Measurements from ENCODE around the gene AK9. TPM values are rescaled to one million over a fixed set of nuclear protein-coding genes. Genes with fewer than 3 reads are reported as not detected.

AK9 gene
- polyA plus RNA-seq, 1 of the 3 experiments (the other 2 are of a cell fraction): 0.76 TPM

DNA sequence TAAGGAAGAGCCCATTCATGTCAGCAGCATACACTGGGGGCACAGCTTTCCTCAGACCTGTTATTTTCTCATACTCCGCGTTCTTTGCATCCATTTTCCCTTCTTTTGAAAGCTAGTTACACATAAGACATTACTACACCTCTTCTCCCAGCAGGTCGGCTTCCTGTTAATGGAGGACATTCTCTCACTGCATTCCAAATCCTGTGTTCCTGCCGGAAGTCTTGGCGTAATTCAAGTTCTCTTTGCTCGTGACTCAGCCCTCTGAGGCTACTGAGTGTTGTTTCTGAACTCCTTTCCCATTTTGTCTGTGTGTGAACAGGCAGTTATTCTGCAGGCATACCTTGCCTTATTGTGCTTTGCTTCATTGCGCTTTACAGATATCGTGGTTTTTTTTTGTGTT lies 110.5 kb downstream of the AK9 start:
- DNase-seq: no peak
- H3K36me3 ChIP-seq (replicated peaks in 1 of 2; ENCODE audit: control insufficient read depth in 1 of 2, insufficient read depth in 2 of 2, low read length in 1 of 2): no peaks in the 10 kb centered on the region
- no peak overlapping the region for H3K27ac ChIP-seq (ENCODE audit: low read depth in 2 of 2, low read length in 1 of 2)
- H3K27me3 ChIP-seq (ENCODE audit: insufficient read depth): no peaks in the 10 kb centered on the region
- WGBS (ENCODE audit: low lambda C conversion rate): 60% methylated on average over 8 of the region's 8 CpGs
- H3K9ac ChIP-seq: no peak overlapping the region
- H3K4me3 ChIP-seq (ENCODE audit: low read depth in 2 of 2, low read length in 1 of 2): no peak overlapping the region
- H4K20me1 ChIP-seq (ENCODE audit: insufficient read depth): no peaks in the 10 kb centered on the region
- H3F3A ChIP-seq (replicated peaks; ENCODE audit: insufficient read depth): no peaks in the 10 kb centered on the region
- POLR2A ChIA-PET: no interaction called here
- no peak overlapping the region for H3K4me2 ChIP-seq
- no peaks in the 10 kb centered on the region for H3K9me2 ChIP-seq
- H3K4me1 ChIP-seq (ENCODE audit: control insufficient read depth in 1 of 2, insufficient read depth in 2 of 2, low read depth in 1 of 2, low read length in 1 of 2): no peaks in the 10 kb centered on the region
- TF ChIP-seq, protein P1, sequence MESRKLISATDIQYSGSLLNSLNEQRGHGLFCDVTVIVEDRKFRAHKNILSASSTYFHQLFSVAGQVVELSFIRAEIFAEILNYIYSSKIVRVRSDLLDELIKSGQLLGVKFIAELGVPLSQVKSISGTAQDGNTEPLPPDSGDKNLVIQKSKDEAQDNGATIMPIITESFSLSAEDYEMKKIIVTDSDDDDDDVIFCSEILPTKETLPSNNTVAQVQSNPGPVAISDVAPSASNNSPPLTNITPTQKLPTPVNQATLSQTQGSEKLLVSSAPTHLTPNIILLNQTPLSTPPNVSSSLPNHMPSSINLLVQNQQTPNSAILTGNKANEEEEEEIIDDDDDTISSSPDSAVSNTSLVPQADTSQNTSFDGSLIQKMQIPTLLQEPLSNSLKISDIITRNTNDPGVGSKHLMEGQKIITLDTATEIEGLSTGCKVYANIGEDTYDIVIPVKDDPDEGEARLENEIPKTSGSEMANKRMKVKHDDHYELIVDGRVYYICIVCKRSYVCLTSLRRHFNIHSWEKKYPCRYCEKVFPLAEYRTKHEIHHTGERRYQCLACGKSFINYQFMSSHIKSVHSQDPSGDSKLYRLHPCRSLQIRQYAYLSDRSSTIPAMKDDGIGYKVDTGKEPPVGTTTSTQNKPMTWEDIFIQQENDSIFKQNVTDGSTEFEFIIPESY (IDR thresholded peaks at IDR 0.05; ENCODE audit: borderline replicate concordance, low read depth): no peak
- TF ChIP-seq RCOR1 (IDR thresholded peaks at IDR 0.05; ENCODE audit: low read length): no peak
- TF ChIP-seq FOXJ3 (CRISPR knock-in tag; IDR thresholded peaks at IDR 0.05): no peak
- TF ChIP-seq TEAD4 (IDR thresholded peaks at IDR 0.05; ENCODE audit: borderline replicate concordance, insufficient read depth): no peak
- no peak for TF ChIP-seq GABPA (IDR thresholded peaks at IDR 0.05; ENCODE audit: low read depth)
- no peak for TF ChIP-seq TAF1 (IDR thresholded peaks at IDR 0.05; ENCODE audit: borderline replicate concordance, low read depth, low read length)
- no peak for TF ChIP-seq RFX5 (IDR thresholded peaks at IDR 0.05; ENCODE audit: low read length)
- no peak for TF ChIP-seq YY1 (IDR thresholded peaks at IDR 0.05; ENCODE audit: low read depth)
- no peak for TF ChIP-seq MXI1 (IDR thresholded peaks at IDR 0.05; ENCODE audit: low read depth, low read length)
- TF ChIP-seq, protein P2, sequence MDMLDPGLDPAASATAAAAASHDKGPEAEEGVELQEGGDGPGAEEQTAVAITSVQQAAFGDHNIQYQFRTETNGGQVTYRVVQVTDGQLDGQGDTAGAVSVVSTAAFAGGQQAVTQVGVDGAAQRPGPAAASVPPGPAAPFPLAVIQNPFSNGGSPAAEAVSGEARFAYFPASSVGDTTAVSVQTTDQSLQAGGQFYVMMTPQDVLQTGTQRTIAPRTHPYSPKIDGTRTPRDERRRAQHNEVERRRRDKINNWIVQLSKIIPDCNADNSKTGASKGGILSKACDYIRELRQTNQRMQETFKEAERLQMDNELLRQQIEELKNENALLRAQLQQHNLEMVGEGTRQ (IDR thresholded peaks at IDR 0.05; ENCODE audit: borderline replicate concordance, low read depth, low read length): no peak
- no peak for TF ChIP-seq GATA2 (CRISPR knock-in tag; IDR thresholded peaks at IDR 0.05)
- H3K9me3 ChIP-seq: no peaks in the 10 kb centered on the region
- H2AFZ ChIP-seq (ENCODE audit: low read depth): no peak overlapping the region
- no peaks in the 10 kb centered on the region for H3K79me2 ChIP-seq (ENCODE audit: insufficient read depth)
- CTCF ChIA-PET: no interaction called here

DNA sequence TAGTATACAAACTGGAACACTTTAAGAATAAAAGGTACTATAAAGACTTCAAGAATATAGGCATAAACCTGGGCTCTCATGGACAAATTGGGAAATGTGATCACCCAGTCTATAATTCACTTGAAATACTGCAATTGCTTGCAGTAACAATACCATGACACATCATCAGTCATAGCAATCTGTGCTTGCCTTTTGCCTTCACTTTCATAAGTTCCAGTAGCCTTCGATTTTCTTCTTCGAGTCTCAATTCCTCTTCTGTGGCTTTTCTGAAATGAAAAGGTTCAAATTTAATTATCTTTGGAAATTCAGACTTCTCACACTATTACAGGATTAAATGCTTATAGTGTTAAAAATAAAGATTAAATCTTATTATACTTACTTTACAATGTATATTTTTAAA lies 111.6 kb downstream of the AK9 start:
- H3K4me3 ChIP-seq (ENCODE audit: low read depth in 2 of 2, low read length in 1 of 2): no peak overlapping the region
- H3K79me2 ChIP-seq (ENCODE audit: insufficient read depth): no peaks in the 10 kb centered on the region
- POLR2A ChIA-PET: no interaction called here
- no peaks in the 10 kb centered on the region for H3F3A ChIP-seq (replicated peaks; ENCODE audit: insufficient read depth)
- CTCF ChIA-PET: no interaction called here
- H3K36me3 ChIP-seq (replicated peaks in 1 of 2; ENCODE audit: control insufficient read depth in 1 of 2, insufficient read depth in 2 of 2, low read length in 1 of 2): no peaks in the 10 kb centered on the region
- H3K27ac ChIP-seq (ENCODE audit: low read depth in 2 of 2, low read length in 1 of 2): no peak overlapping the region
- no peak overlapping the region for H3K9ac ChIP-seq
- no peak for DNase-seq
- H3K4me2 ChIP-seq: no peak overlapping the region
- H3K9me3 ChIP-seq: no peaks in the 10 kb centered on the region
- no peaks in the 10 kb centered on the region for H4K20me1 ChIP-seq (ENCODE audit: insufficient read depth)
- no peaks in the 10 kb centered on the region for H3K4me1 ChIP-seq (ENCODE audit: control insufficient read depth in 1 of 2, insufficient read depth in 2 of 2, low read depth in 1 of 2, low read length in 1 of 2)
- no peaks in the 10 kb centered on the region for H3K9me2 ChIP-seq
- no peaks in the 10 kb centered on the region for H3K27me3 ChIP-seq (ENCODE audit: insufficient read depth)
- 52% methylated on average over 2 of the region's 2 CpGs for WGBS (ENCODE audit: low lambda C conversion rate)
- no peak overlapping the region for H2AFZ ChIP-seq (ENCODE audit: low read depth)
- TF ChIP-seq TCF12 (IDR thresholded peaks at IDR 0.05) (no peak), POLR2AphosphoS5 (IDR thresholded peaks at IDR 0.05; ENCODE audit: low read depth, low read length) (no peak), YY1 (IDR thresholded peaks at IDR 0.05; ENCODE audit: low read depth) (no peak), RCOR1 (IDR thresholded peaks at IDR 0.05; ENCODE audit: low read length) (no peak), RAD21 (IDR thresholded peaks at IDR 0.05; ENCODE audit: low read length) (no peak), NFIC (IDR thresholded peaks at IDR 0.05; ENCODE audit: borderline replicate concordance) (no peak), CHD2 (IDR thresholded peaks at IDR 0.05; ENCODE audit: low read length, partially characterized antibody) (no peak), JUND (IDR thresholded peaks at IDR 0.05) (no peak), MXI1 (IDR thresholded peaks at IDR 0.05; ENCODE audit: low read depth, low read length) (no peak), FOXJ3 (CRISPR knock-in tag; IDR thresholded peaks at IDR 0.05) (no peak)
- TF ChIP-seq, protein P3, sequence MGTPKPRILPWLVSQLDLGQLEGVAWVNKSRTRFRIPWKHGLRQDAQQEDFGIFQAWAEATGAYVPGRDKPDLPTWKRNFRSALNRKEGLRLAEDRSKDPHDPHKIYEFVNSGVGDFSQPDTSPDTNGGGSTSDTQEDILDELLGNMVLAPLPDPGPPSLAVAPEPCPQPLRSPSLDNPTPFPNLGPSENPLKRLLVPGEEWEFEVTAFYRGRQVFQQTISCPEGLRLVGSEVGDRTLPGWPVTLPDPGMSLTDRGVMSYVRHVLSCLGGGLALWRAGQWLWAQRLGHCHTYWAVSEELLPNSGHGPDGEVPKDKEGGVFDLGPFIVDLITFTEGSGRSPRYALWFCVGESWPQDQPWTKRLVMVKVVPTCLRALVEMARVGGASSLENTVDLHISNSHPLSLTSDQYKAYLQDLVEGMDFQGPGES (IDR thresholded peaks at IDR 0.05; ENCODE audit: low read depth, low read length): no peak
- TF ChIP-seq, protein P4, sequence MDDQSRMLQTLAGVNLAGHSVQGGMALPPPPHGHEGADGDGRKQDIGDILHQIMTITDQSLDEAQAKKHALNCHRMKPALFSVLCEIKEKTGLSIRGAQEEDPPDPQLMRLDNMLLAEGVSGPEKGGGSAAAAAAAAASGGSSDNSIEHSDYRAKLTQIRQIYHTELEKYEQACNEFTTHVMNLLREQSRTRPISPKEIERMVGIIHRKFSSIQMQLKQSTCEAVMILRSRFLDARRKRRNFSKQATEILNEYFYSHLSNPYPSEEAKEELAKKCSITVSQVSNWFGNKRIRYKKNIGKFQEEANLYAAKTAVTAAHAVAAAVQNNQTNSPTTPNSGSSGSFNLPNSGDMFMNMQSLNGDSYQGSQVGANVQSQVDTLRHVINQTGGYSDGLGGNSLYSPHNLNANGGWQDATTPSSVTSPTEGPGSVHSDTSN (IDR thresholded peaks at IDR 0.05): no peak
- TF ChIP-seq, protein P1 (IDR thresholded peaks at IDR 0.05; ENCODE audit: borderline replicate concordance, low read depth): no peak
- TF ChIP-seq, protein P5, sequence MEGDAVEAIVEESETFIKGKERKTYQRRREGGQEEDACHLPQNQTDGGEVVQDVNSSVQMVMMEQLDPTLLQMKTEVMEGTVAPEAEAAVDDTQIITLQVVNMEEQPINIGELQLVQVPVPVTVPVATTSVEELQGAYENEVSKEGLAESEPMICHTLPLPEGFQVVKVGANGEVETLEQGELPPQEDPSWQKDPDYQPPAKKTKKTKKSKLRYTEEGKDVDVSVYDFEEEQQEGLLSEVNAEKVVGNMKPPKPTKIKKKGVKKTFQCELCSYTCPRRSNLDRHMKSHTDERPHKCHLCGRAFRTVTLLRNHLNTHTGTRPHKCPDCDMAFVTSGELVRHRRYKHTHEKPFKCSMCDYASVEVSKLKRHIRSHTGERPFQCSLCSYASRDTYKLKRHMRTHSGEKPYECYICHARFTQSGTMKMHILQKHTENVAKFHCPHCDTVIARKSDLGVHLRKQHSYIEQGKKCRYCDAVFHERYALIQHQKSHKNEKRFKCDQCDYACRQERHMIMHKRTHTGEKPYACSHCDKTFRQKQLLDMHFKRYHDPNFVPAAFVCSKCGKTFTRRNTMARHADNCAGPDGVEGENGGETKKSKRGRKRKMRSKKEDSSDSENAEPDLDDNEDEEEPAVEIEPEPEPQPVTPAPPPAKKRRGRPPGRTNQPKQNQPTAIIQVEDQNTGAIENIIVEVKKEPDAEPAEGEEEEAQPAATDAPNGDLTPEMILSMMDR (IDR thresholded peaks at IDR 0.05): no peak
